Measurements from ENCODE around the gene HLA-DPA1. TPM values are rescaled to one million over a fixed set of nuclear protein-coding genes. Genes with fewer than 3 reads are reported as not detected.
A peak's percentile ranks its signal among the peaks of the same experiment; 100 is the strongest.

Gene HLA-DPA1
- total and polyA plus RNA-seq, 12 donors = 19.4 to 625 (median 141) TPM

- intact Hi-C loops (cut with DNase I) = no loop called here
- WGBS, 4 donors = 87 to 98% (median 94%) methylated on average over 2 of the region's 2 CpGs
- Histone ChIP-seq H3K9me3 (replicated peaks in 1 of 3) (no peaks in the 10 kb centered on the region), H3K36me3 (replicated peaks in 1 of 2) (no peaks in the 10 kb centered on the region), H3K4me1 (replicated peaks in 1 of 2) (no peaks in the 10 kb centered on the region), H3K27ac (no peak overlapping the region), H3K4me3 (no peak overlapping the region), H3K27me3 (no peaks in the 10 kb centered on the region)
- TF ChIP-seq CTCF (IDR thresholded peaks at IDR 0.05) (no peak), POLR2A (IDR thresholded peaks at IDR 0.05) (no peak)
- DNase-seq = no peak
These were observed 33.3 kb downstream of the HLA-DPA1 start for GRCh38 chr6:33040157-33040556.

GRCh38 chr6:33036535-33036934, 36.9 kb downstream of the HLA-DPA1 start:
- Histone ChIP-seq H3K27ac (no peak overlapping the region), H3K4me3 (no peak overlapping the region), H3K36me3 (replicated peaks in 1 of 2) (no peaks in the 10 kb centered on the region), H3K4me1 (replicated peaks in 1 of 2) (no peaks in the 10 kb centered on the region), H3K9me3 (replicated peaks in 1 of 3) (no peaks in the 10 kb centered on the region), H3K27me3 (peaks cover 8% of the 10 kb centered on the region)
- DNase-seq = no peak
- TF ChIP-seq CTCF (IDR thresholded peaks at IDR 0.05) (no peak), POLR2A (IDR thresholded peaks at IDR 0.05) (no peak)
- WGBS, 4 donors = 35 to 65% (median 60%) methylated on average over 1 of the region's 1 CpG
- intact Hi-C loops (cut with DNase I) = no loop called here

- WGBS, 4 donors = 89 to 97% (median 94%) methylated on average over 1 of the region's 1 CpG
- peaks cover 8% of the 10 kb centered on the region for H3K27me3 ChIP-seq
- H3K36me3 ChIP-seq (replicated peaks in 1 of 2) = no peaks in the 10 kb centered on the region
- no peak for DNase-seq
- H3K4me3 ChIP-seq = no peak overlapping the region
- intact Hi-C loops (cut with DNase I) = no loop called here
- no peak for TF ChIP-seq CTCF (IDR thresholded peaks at IDR 0.05)
- no peak for TF ChIP-seq POLR2A (IDR thresholded peaks at IDR 0.05)
- peaks cover 0 to 3% of the 10 kb centered on the region in 2 donors for H3K4me1 ChIP-seq (replicated peaks in 1 of 2)
- no peaks in the 10 kb centered on the region for H3K9me3 ChIP-seq (replicated peaks in 1 of 3)
- no peak overlapping the region for H3K27ac ChIP-seq
These were observed 38.9 kb downstream of the HLA-DPA1 start for GRCh38 chr6:33034554-33034953.

DNA sequence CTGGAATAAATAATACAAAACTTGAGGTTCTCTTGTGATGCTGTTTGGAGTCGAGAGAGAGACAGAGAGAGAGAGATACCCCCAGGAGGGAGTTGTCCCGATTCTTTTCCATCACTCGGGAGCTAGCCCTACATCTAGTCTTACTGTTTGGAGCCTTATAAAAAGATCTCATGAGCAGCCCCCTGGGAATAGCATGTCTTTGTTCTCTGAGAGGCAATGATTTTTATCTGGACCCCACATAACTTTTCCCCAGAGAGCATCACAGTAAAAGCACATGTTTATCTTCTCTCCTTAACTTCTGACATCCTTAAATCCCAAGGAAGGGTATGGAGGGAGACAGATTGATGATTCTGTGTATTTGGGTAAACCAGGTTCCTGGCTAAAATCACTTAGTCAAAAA, 43.2 kb downstream of the HLA-DPA1 start:
- DNase-seq = no peak
- Histone ChIP-seq H3K9me3 (replicated peaks in 1 of 3) (no peaks in the 10 kb centered on the region), H3K36me3 (replicated peaks in 1 of 2) (no peaks in the 10 kb centered on the region), H3K27ac (peak overlapping the region in 2 of 5 donors; percentile 75 to 79), H3K4me1 (replicated peaks in 1 of 2) (peaks cover 0 to 9% of the 10 kb centered on the region in 2 donors), H3K27me3 (peaks cover 8% of the 10 kb centered on the region), H3K4me3 (no peak overlapping the region)
- WGBS, 4 donors = 38 to 65% (median 42%) methylated on average over 3 of the region's 3 CpGs
- intact Hi-C loops (cut with DNase I) = no loop called here
- TF ChIP-seq CTCF (IDR thresholded peaks at IDR 0.05) (no peak), POLR2A (IDR thresholded peaks at IDR 0.05) (no peak)
